H1 (cell line): ENCODE measurements around the gene POLN. TPM values are rescaled to one million over a fixed set of nuclear protein-coding genes. Genes with fewer than 3 reads are reported as not detected.

ENCODE experiments used
- CBX5 ChIP-seq: fragments of 300-800, 300-1000 bp; sonication (generic); IDR thresholded peaks from 2 replicates; pipeline ENCODE4 v1.7.1; 2016; ENCODE audit warnings: antibody characterized with exemption, low read length, low read depth
- MAFK ChIP-seq: IDR thresholded peaks from 2 replicates; pipeline ENCODE4 v1.6.1; 2012; ENCODE audit warnings: low read depth, mild to moderate bottlenecking, improper control_type of control experiment, low read length
- SAP30 ChIP-seq: fragments of 300-600 bp; sonication (generic); IDR thresholded peaks from 2 replicates; pipeline ENCODE4 v1.7.1; 2012; ENCODE audit warnings: low read length, moderate library complexity, mild to moderate bottlenecking, inconsistent platforms; ENCODE audit not compliant: insufficient read depth, insufficient replicate concordance
- SIRT6 ChIP-seq: IDR thresholded peaks from one replicate; pipeline ENCODE4 v1.7.1; 2012; ENCODE audit warnings: low read length, inconsistent platforms
- SUZ12 ChIP-seq: fragments of 200-600 bp; sonication (generic); IDR thresholded peaks from 2 replicates; pipeline ENCODE4 v1.6.1; 2012; ENCODE audit warnings: mild to moderate bottlenecking, inconsistent platforms, low read length, moderate library complexity, mixed read lengths
- USF2 ChIP-seq: IDR thresholded peaks from 2 replicates; pipeline ENCODE4 v1.6.1; 2011; ENCODE audit warnings: low read length, improper control_type of control experiment
- polyA plus RNA-seq, 7 experiments: library from polyadenylated mRNA; depleted of rRNA in 3 of 7; stranded (reverse) in 5 of 7; unstranded in 2 of 7; fragments of >200 nt in 5 of 7; fragments of 200-250 nt in 2 of 7; gene quantifications; 1 replicate in 5 of 7; 2 replicates in 1 of 7; 4 replicates in 1 of 7; pipeline versions ENCODE4 v1.2.1 to v1.2.3, GENCODE V29; 2011 to 2013; ENCODE audit warnings: missing spikeins in 2 of 7, mixed read lengths in 2 of 7
- total RNA-seq: library from RNA; stranded (reverse); fragmentation: NEBNext Ultra II Directional; extraction: Animal tissue kit (Norgen Biotek cat#: 25700); gene quantifications from 2 replicates; pipeline ENCODE4 v1.2.1, GENCODE V29; 2021
- TF ChIP-seq, protein P1 (sequence below): IDR thresholded peaks from 2 replicates; pipeline ENCODE4 v1.6.1; 2012; ENCODE audit warnings: inconsistent platforms

The POLN gene
- total and polyA plus RNA-seq, 2 of the 8 experiments (the other 6 are each of a cell fraction or from before 2014, with no cell fraction given): 0.98 to 1.5 TPM

DNA sequence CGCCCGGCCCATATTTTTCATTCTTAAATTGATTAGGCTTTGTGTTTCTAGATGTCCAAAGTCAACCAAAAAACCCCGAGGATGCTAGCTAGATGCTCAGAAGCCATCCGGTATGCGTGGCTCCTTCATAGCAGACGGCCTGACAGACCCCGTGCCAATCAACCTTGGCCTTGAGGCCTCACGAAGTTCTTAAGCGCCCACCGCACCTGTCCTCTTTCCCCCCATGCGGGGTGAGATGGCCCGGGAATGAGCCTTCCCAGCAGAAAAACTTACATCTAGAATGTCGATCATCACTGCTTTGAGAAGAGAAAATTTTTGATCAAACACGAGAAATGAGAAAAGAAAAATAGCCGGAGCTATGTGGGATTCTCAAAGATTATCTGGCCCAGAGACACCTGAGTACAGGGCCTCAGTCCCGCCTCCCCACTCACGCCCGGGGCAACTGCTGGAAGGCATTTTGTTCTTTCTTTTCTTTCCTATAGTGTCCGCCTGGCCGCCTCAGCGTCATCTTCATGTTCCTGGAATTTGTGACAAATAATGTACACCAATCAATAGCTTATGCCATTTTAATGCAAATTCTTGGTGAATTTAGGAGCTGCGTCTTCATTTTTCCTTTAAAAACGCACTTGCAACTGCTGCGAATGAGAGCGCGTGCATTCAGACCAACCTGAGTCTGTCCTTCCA lies 184.4 kb downstream of the POLN start (continued):
- TF ChIP-seq CBX5 (no peak), MAFK (no peak), SIRT6 (no peak), SAP30 (no peak), SUZ12 (no peak), USF2 (no peak)
- TF ChIP-seq, protein P1, sequence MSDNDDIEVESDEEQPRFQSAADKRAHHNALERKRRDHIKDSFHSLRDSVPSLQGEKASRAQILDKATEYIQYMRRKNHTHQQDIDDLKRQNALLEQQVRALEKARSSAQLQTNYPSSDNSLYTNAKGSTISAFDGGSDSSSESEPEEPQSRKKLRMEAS: no peak
